CD4-positive, alpha-beta memory T cell (primary cell): ENCODE measurements around the gene CMTM6. TPM values are rescaled to one million over a fixed set of nuclear protein-coding genes. Genes with fewer than 3 reads are reported as not detected.
"Not testable (repeated sequence)": the region's sequence is repeated elsewhere in the genome, so short reads cannot be mapped to it uniquely, and the experiment has no call there.

Experiments
- CTCF ChIA-PET: fragments of 350-600 bp; sonication (Branson Sonifier 250); formaldehyde crosslinking; loops from one replicate; lab custom pipeline; 2021; ENCODE audit warnings: inconsistent platforms; ENCODE audit not compliant: partially characterized antibody; lab: Charles Lee
- POLR2A ChIA-PET: fragments of 350-600 bp; sonication (Branson Sonifier 250); formaldehyde crosslinking; loops from one replicate; lab custom pipeline; 2021; ENCODE audit not compliant: partially characterized antibody; lab: Charles Lee
- DNase-seq, 5 donors: peaks; one replicate each; pipeline versions ENCODE4 v3.0.0 to v3.0.0-alpha.2; 2020 to 2022; ENCODE audit warnings: mixed read lengths in 1 of 5
- H3K27ac ChIP-seq: one replicate; pipeline ENCODE4 v1.7.0; 2013; ENCODE audit warnings: low read depth, low read length
- H3K27me3 ChIP-seq: 2 replicates; pipeline ENCODE4 v1.7.0; 2013; ENCODE audit warnings: mild to moderate bottlenecking, low read length, moderate library complexity; ENCODE audit not compliant: insufficient read depth
- H3K36me3 ChIP-seq: 2 replicates; pipeline ENCODE4 v1.7.0; 2013; ENCODE audit warnings: mild to moderate bottlenecking, low read length, moderate library complexity; ENCODE audit not compliant: insufficient read depth
- H3K4me1 ChIP-seq: 2 replicates; pipeline ENCODE4 v1.7.0; 2013; ENCODE audit warnings: mild to moderate bottlenecking, low read length, moderate library complexity; ENCODE audit not compliant: insufficient read depth
- H3K4me3 ChIP-seq, 2 donors: one replicate each; pipeline ENCODE4 v1.7.0; 2013; ENCODE audit warnings: low read length in 2 of 2, mild to moderate bottlenecking in 1 of 2
- H3K9me3 ChIP-seq, 2 donors: one replicate each; pipeline ENCODE4 v1.7.0; 2013; ENCODE audit warnings: low read length in 2 of 2, control low read depth in 1 of 2; ENCODE audit not compliant: control insufficient read depth in 1 of 2
- H3K27ac Mint-ChIP-seq, 7 donors: one replicate each; pipeline ENCODE4 v1.8.0; 2020 to 2021; ENCODE audit warnings: mixed read lengths in 7 of 7, mild to moderate bottlenecking in 6 of 7, inconsistent platforms in 3 of 7, moderate library complexity in 3 of 7
- H3K27me3 Mint-ChIP-seq, 2 donors: one replicate each; pipeline ENCODE4 v1.8.0; 2020 to 2021; ENCODE audit warnings: mixed read lengths in 2 of 2
- H3K36me3 Mint-ChIP-seq, 2 donors: one replicate each; pipeline ENCODE4 v1.8.0; 2020 to 2021; ENCODE audit warnings: mixed read lengths in 2 of 2, inconsistent platforms in 1 of 2, mild to moderate bottlenecking in 1 of 2
- H3K4me1 Mint-ChIP-seq, 4 donors: one replicate each; pipeline ENCODE4 v1.8.0; 2020 to 2021; ENCODE audit warnings: mixed read lengths in 4 of 4, mild to moderate bottlenecking in 1 of 4
- H3K4me3 Mint-ChIP-seq, 8 donors: one replicate each; pipeline ENCODE4 v1.8.0; 2020 to 2021; ENCODE audit warnings: mixed read lengths in 8 of 8, mild to moderate bottlenecking in 7 of 8, moderate library complexity in 6 of 8, inconsistent platforms in 3 of 8
- H3K9me3 Mint-ChIP-seq, 8 donors: one replicate each; pipeline ENCODE4 v1.8.0; 2020 to 2021; ENCODE audit warnings: mixed read lengths in 8 of 8, mild to moderate bottlenecking in 5 of 8, inconsistent platforms in 3 of 8, moderate library complexity in 1 of 8
- intact Hi-C: fragments of 100-400 bp; cut with micrococcal nuclease; formaldehyde crosslinking; loops from one replicate; pipeline ENCODE4 v1.15.1; 2023
- polyA plus RNA-seq, 2 donors: library from polyadenylated mRNA; unstranded; fragments of 300-500 nt; fragmentation: Illumina TruSeq; gene quantifications; one replicate each; pipeline ENCODE4 v1.2.3, GENCODE V29; 2021
- total RNA-seq, 2 experiments: library from RNA; stranded (reverse); gene quantifications; one replicate each; pipeline ENCODE4 v1.2.3, GENCODE V29; 2021

The CMTM6 gene
- total and polyA plus RNA-seq, 4 experiments from 2014 or later: 30.3 to 230 (median 62.2) TPM

DNA sequence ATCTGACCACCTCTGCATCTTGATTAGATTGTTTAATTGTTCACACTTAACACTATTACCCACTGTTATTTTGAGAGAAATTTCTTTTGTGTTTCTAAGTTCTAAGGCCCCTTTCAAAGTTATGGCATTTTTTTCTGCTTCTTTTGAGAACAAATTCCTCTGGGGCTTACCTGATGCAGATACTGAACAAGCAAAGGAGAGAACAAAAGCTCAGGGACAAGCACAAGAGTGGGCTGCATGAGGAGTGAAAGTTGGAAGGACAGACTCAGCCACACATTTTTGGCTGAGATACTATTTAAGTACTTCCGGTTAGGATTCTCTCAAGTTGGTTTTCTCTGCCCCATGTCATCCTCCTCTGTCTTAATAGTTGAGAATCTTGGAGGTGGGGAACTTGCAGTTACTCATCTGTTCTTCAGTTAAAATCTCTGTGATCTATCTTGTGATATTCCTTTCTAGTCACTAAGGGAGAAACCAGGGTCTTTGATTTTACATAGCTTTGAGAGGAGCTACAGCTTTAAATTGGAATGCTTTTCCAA lies 54.7 kb downstream of the CMTM6 start:
- POLR2A ChIA-PET: interaction anchor here (2.4 to 18.1 kb wide), 2 partner anchors 10 to 18 kb away, joined by 13 to 415 read pairs; no protein-coding TSS in a partner anchor
- Histone ChIP-seq H3K4me3 (no peak overlapping the region), H3K27ac (no peak overlapping the region), H3K4me1 (peaks cover 46% of the 10 kb centered on the region), H3K27me3 (no peaks in the 10 kb centered on the region), H3K36me3 (peaks cover 34% of the 10 kb centered on the region), H3K9me3 (no peaks in the 10 kb centered on the region)
- peaks cover 39 to 71% (median 51%) of the 10 kb centered on the region in 4 donors for H3K4me1 Mint-ChIP-seq
- intact Hi-C loops: no loop called here
- no peak for DNase-seq
- H3K36me3 Mint-ChIP-seq: peaks cover 51 to 60% of the 10 kb centered on the region in 2 donors
- H3K9me3 Mint-ChIP-seq: no peaks in the 10 kb centered on the region
- CTCF ChIA-PET: interaction anchor here (1.3 to 1.7 kb wide), 2 partner anchors 16 to 20 kb away, joined by 3 to 6 read pairs; no protein-coding TSS in a partner anchor
- peak overlapping the region in 4 of 7 donors; percentile 22 to 82 (median 60) for H3K27ac Mint-ChIP-seq
- no peak overlapping the region for H3K4me3 Mint-ChIP-seq
- no peaks in the 10 kb centered on the region for H3K27me3 Mint-ChIP-seq

DNA sequence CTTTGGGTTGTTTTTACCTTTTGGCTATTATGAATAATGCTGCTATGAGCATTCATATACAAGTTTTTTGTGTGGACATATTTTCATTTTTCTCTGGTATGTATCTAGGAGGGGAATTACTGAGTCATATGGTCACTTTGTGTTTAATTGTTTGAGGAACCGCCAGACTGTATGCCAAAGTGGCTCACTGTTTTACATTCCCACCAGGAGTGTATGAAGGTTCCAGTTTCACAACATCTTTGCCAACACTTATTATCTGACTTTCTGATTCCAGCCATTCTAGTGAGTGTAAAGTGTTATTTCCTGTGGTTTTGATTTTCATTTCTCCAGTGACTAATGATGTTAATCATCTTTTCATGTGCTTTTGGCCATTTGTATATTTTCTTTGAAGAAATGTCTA lies 59.2 kb downstream of the CMTM6 start:
- H3K27me3 Mint-ChIP-seq: no peaks in the 10 kb centered on the region
- peaks cover 46 to 51% of the 10 kb centered on the region in 2 donors for H3K36me3 Mint-ChIP-seq
- H3K27me3 ChIP-seq: no peaks in the 10 kb centered on the region
- H3K4me3 Mint-ChIP-seq: peak overlapping the region in 7 of 8 donors; percentile 3 to 56 (median 19)
- H3K27ac ChIP-seq: no peak overlapping the region
- H3K4me1 ChIP-seq: peaks cover 75% of the 10 kb centered on the region
- DNase-seq: no peak
- H3K4me1 Mint-ChIP-seq: peaks cover 60 to 92% (median 73%) of the 10 kb centered on the region in 4 donors
- H3K9me3 ChIP-seq: no peaks in the 10 kb centered on the region
- peaks cover 3% of the 10 kb centered on the region for H3K36me3 ChIP-seq
- no peak overlapping the region for H3K4me3 ChIP-seq
- intact Hi-C loops: loop anchor here (1.0 kb wide), 1 partner anchor 15 kb away; no protein-coding TSS in a partner anchor
- H3K27ac Mint-ChIP-seq: peak overlapping the region in 6 of 7 donors; percentile 2 to 77 (median 66)
- H3K9me3 Mint-ChIP-seq: no peaks in the 10 kb centered on the region
- CTCF ChIA-PET: interaction anchor here (0.7 to 1.5 kb wide), 3 partner anchors 19 to 157 kb away, joined by 3 to 5 read pairs (median 3); no protein-coding TSS in a partner anchor
- POLR2A ChIA-PET: interaction anchor here (0.9 to 5.9 kb wide), 4 partner anchors 10 to 17 kb away, joined by 3 to 66 read pairs (median 19); no protein-coding TSS in a partner anchor

DNA sequence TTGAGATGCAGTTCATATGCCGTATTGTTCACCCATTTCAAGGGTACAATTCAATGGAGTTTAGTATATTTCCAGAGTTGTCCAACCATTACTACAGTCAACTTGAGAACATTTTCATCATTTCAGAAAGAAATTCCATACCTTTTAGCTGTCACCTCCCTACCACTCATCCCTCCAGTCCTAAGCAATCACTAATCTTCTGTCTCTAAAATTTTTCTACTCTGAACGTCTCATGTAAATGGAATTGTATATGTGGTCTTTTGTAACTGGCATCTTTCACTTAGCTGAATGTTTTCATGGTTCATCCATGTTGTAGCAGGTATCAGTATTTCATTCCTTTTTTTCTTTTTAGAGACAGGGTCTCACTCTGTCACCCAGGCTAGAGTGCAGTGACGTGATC lies 59.9 kb downstream of the CMTM6 start:
- Histone ChIP-seq H3K9me3 (no peaks in the 10 kb centered on the region), H3K27me3 (no peaks in the 10 kb centered on the region), H3K4me3 (no peak overlapping the region), H3K36me3 (no peaks in the 10 kb centered on the region), H3K27ac (no peak overlapping the region), H3K4me1 (peaks cover 77% of the 10 kb centered on the region)
- DNase-seq: no peak
- CTCF ChIA-PET: interaction anchor here (0.7 to 1.9 kb wide), 6 partner anchors 10 to 67 kb away, joined by 3 to 5 read pairs (median 4); no protein-coding TSS in a partner anchor
- POLR2A ChIA-PET: interaction anchor here (0.7 to 5.9 kb wide), 6 partner anchors 9 to 19 kb away, joined by 3 to 66 read pairs (median 6); no protein-coding TSS in a partner anchor
- no peaks in the 10 kb centered on the region for H3K9me3 Mint-ChIP-seq
- intact Hi-C loops: loop anchor here (1.0 kb wide), 1 partner anchor 16 kb away; no protein-coding TSS in a partner anchor
- H3K4me3 Mint-ChIP-seq: no peak overlapping the region
- H3K27me3 Mint-ChIP-seq: no peaks in the 10 kb centered on the region
- H3K4me1 Mint-ChIP-seq: peaks cover 59 to 92% (median 72%) of the 10 kb centered on the region in 4 donors
- peak overlapping the region; percentile 25 to 84 (median 60) for H3K27ac Mint-ChIP-seq
- H3K36me3 Mint-ChIP-seq: peaks cover 39 to 44% of the 10 kb centered on the region in 2 donors

DNA sequence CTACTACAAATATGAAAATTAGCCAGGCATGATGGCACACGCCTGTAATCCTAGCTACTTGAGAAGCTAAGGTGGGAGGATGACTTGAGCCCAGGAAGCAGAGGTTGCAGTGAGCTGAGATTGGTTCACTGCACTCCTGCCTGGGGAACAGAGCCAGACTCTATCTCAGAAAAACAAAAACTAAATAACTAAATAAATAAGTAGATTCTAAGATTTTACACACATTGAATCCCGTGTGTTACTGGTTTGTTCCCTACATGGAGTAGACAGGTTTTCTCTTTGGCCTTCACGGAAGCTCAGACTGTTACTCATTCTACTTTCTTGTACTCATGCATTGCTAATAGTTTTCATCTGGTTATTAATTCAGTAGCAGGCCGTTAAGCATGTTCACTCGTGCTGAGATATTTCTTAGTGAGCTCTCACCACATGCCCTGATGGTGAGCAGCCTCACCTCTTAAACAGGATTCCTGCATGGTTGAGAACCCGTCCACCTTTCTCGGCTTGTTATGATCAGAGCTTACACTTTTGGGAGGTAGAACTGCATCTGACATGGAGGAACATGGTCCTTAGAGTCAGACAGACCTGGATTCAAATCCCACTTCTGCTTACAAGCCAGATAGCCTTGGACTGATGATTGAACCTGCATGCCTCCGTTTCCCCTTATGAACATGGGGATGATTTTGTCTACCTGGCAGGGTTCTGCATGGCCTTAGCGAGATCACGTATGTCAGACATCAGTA lies 61.9 kb downstream of the CMTM6 start:
- H3K27ac ChIP-seq: no peak overlapping the region
- H3K9me3 ChIP-seq: no peaks in the 10 kb centered on the region
- no peaks in the 10 kb centered on the region for H3K9me3 Mint-ChIP-seq
- DNase-seq: no peak
- intact Hi-C loops: loop anchor here (1.0 kb wide), 1 partner anchor 7 kb away; no protein-coding TSS in a partner anchor
- ChIA-PET POLR2A (interaction anchor here (0.8 to 5.9 kb wide), 6 partner anchors 8 to 61 kb away, joined by 3 to 66 read pairs (median 8); no protein-coding TSS in a partner anchor), CTCF (interaction anchor here (0.6 to 1.7 kb wide), 9 partner anchors 12 to 138 kb away, joined by 3 to 8 read pairs (median 3); no protein-coding TSS in a partner anchor)
- peaks cover 75% of the 10 kb centered on the region for H3K4me1 ChIP-seq
- H3K27ac Mint-ChIP-seq: peak overlapping the region in 4 of 7 donors; percentile 4 to 70 (median 36)
- no peaks in the 10 kb centered on the region for H3K27me3 Mint-ChIP-seq
- H3K4me1 Mint-ChIP-seq: peaks cover 56 to 92% (median 68%) of the 10 kb centered on the region in 4 donors
- H3K36me3 Mint-ChIP-seq: peaks cover 26 to 31% of the 10 kb centered on the region in 2 donors
- no peaks in the 10 kb centered on the region for H3K27me3 ChIP-seq
- H3K36me3 ChIP-seq: no peaks in the 10 kb centered on the region
- peak overlapping the region in 2 of 8 donors; percentile 22 to 35 for H3K4me3 Mint-ChIP-seq
- H3K4me3 ChIP-seq: no peak overlapping the region

DNA sequence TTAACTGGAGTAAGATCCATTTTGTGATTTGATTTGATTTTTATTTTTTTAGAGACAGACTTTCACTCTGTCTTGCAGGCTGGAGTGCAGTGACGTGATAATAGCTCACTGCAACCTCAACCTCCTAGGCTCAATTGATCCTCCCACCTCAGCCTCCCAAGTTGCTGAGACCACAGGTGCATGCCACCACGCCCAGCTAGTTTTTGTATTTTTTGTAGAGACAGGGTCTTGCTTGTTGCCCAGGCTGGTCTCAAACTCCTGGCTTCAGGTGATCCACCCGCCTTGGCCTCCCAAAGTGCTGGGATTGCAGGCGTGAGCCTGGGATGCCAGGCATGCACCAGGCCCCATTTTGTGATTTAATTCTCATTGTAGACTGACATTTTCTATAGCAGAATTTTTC lies 63.2 kb downstream of the CMTM6 start:
- Mint-ChIP-seq H3K4me3 (peak overlapping the region in 7 of 8 donors; percentile 52 to 86 (median 71)), H3K27ac (peak overlapping the region; percentile 48 to 94 (median 85)), H3K36me3 (peaks cover 20 to 30% of the 10 kb centered on the region in 2 donors), H3K4me1 (peaks cover 55 to 95% (median 68%) of the 10 kb centered on the region in 4 donors)
- peak overlapping the region; percentile 17 for H3K27ac ChIP-seq
- H3K27me3 Mint-ChIP-seq, DNase-seq, H3K9me3 ChIP-seq, H3K27me3 ChIP-seq, H3K4me3 ChIP-seq, H3K9me3 Mint-ChIP-seq, intact Hi-C loops, H3K36me3 ChIP-seq: not testable (repeated sequence)
- H3K4me1 ChIP-seq: peaks cover 79% of the 10 kb centered on the region
- POLR2A ChIA-PET: interaction anchor here (1.8 to 20.1 kb wide), 3 partner anchors 13 to 39 kb away, joined by 9 to 415 read pairs (median 66); no protein-coding TSS in a partner anchor
- CTCF ChIA-PET: interaction anchor here (1.0 to 1.6 kb wide), 6 partner anchors 10 to 28 kb away, joined by 3 to 7 read pairs (median 4); no protein-coding TSS in a partner anchor

DNA sequence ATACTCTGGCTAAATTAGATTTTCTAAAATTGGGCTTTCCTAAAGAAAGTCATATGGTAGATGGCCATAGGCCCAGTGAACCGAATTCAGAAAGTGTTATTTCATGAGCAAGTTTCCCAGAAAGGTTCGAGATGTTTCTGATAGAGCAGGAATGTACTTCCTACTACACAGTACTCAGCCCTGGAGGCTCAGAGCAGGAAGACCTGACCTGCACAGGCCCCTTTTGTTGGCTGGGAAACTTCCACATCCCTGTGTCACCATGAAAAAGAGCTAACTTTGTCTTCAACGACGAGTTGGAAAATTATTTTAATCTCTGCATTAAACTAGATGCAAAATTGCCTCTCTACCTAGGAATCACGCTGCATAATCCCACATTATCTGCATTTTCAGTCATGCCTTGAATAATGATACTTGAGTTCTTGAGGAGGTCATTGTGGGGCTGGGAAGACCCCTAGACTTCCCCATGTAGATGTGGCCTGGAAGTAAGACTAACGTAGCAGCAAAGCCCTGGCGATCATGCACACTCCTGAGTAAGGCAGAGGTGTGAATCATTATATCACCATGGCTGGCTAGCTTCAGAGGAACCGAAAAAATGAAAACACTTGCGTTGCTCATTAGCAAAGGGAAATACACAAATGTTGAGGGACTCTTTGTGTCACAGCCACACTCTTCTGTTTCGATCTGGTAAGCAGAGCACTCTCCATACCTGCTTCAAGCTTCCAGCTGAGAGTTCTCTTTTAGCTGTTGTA lies 63.9 kb downstream of the CMTM6 start:
- H3K4me1 Mint-ChIP-seq: peaks cover 53 to 91% (median 64%) of the 10 kb centered on the region in 4 donors
- H3K36me3 Mint-ChIP-seq: peaks cover 20 to 26% of the 10 kb centered on the region in 2 donors
- Histone ChIP-seq H3K36me3 (no peaks in the 10 kb centered on the region), H3K9me3 (no peaks in the 10 kb centered on the region), H3K27ac (peak overlapping the region; percentile 17), H3K27me3 (no peaks in the 10 kb centered on the region), H3K4me3 (peak overlapping the region in 1 of 2 donors; percentile 34), H3K4me1 (peaks cover 79% of the 10 kb centered on the region)
- peak overlapping the region; percentile 68 to 94 (median 85) for H3K27ac Mint-ChIP-seq
- POLR2A ChIA-PET: interaction anchor here (0.7 to 20.1 kb wide), 7 partner anchors 12 to 38 kb away, joined by 3 to 415 read pairs (median 9); no protein-coding TSS in a partner anchor
- no peaks in the 10 kb centered on the region for H3K27me3 Mint-ChIP-seq
- intact Hi-C loops: no loop called here
- peak in 1 of 5 donors; percentile 16 for DNase-seq
- CTCF ChIA-PET: interaction anchor here (0.6 to 1.6 kb wide), 7 partner anchors 10 to 50 kb away, joined by 3 to 7 read pairs (median 4); no protein-coding TSS in a partner anchor
- H3K9me3 Mint-ChIP-seq: no peaks in the 10 kb centered on the region
- peak overlapping the region; percentile 8 to 86 (median 70) for H3K4me3 Mint-ChIP-seq
